Activated CD4-positive, alpha-beta T cell treated with anti-CD3 and anti-CD28 coated beads, Interleukin-2, Interleukin-4, amounts not matched to agents 100 ng/mL and 50 ng/mL, durations not matched to agents 16 hours and 8 hours (primary cell): ENCODE results near the gene PRSS2.
"Not testable (repeated sequence)": the region's sequence is repeated elsewhere in the genome, so short reads cannot be mapped to it uniquely, and the experiment has no call there.

Experiments
- DNase-seq: peaks from one replicate; pipeline ENCODE4 v3.0.0-alpha.2; 2020; ENCODE audit warnings: low spot score

PRSS2 gene

GRCh38 chr7:142770661-142771352, at the start of gene PRSS2:
Gene PRSS2 (plus strand): TSS chr7:142770970. CDS start chr7:142770983, 13 bp downstream.
- DNase-seq, result no peak

GRCh38 chr7:142720986-142721385, 49.8 kb upstream of the PRSS2 start:
- DNase-seq, result no peak

DNA sequence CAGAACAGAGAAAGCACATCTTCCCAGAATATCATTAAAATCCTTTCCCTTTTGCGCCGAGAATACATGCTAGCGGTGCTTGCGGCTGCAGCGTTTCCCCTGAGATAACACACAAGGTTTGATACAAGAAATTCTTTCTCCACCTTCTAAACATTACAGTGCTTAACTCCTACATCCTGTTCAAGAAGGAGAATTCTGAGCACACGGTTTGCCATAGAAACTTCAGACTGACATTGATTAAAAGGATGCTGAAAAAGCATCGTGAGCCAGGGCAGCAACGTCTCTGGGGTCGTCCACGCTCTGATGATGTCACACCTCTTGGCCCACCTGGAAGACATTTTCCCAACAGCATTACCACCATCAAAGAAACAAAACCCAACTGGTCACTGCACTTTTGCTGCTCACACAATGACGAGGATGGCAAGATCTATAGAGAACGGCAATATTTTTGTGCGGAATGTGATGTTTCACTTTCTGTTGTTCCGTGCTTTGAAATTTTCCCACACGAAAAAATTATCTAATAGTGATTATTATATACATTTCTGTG, 48.4 kb upstream of the PRSS2 start:
- DNase-seq, result no peak

DNA sequence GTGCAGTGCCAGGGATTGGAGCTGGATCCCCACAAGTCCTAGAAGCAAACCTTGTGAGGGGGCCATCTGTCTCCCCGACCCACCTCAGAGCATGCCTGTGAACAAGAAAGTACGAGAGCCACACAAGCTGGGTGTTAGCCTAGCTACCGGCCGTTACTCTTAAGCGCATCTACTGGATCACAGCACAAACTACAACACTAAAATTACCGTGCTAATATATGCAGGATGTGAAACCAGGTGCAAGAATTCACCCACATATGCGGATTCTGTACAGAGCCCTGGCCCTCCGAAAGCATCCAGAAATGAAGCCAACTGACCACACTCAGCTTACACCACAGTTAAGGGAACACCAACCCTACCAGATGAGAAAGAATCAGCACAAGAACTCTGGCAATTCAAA, 37.5 kb upstream of the PRSS2 start:
- DNase-seq, result no peak

GRCh38 chr7:142739923-142740492, 30.8 kb upstream of the PRSS2 start:
- DNase-seq, result no peak

DNA sequence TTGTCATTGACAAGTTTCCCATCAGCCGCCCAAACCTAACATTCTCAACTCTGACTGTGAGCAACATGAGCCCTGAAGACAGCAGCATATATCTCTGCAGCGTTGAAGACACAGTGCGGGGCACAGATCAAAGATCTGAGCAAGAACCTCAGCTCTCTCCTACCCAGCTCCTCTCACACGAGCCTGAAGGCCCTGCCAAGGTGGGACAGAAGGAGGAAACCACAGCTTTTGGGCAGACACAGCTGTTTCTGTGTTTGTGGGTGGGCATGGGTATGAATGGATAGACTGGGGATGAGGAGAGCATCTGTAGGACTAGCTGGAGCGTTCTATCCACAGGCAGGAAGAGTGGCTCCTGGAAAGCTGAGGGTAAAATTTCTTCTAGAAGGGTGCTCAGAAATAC, 30.0 kb upstream of the PRSS2 start:
- DNase-seq, result no peak

DNA sequence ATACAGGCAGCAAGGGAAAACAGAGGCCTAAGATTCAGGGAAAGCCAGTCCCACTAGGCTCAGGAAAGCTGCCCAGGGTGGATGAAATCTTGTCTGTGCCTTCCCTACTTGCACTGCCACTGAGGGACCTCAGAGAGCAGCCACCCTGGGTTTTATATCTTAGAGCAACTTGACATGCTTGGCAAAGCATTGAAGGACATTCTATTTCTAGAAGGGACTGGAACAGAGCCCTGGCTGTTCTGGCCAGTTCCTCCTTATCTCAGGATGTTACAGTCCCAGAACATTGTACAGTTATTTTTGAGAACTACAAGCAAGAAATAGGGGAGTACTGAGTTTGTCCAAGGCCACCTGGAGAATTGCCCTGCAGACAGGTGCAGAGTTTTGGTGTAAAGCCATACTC, 28.8 kb upstream of the PRSS2 start:
- not testable (repeated sequence) for DNase-seq

DNA sequence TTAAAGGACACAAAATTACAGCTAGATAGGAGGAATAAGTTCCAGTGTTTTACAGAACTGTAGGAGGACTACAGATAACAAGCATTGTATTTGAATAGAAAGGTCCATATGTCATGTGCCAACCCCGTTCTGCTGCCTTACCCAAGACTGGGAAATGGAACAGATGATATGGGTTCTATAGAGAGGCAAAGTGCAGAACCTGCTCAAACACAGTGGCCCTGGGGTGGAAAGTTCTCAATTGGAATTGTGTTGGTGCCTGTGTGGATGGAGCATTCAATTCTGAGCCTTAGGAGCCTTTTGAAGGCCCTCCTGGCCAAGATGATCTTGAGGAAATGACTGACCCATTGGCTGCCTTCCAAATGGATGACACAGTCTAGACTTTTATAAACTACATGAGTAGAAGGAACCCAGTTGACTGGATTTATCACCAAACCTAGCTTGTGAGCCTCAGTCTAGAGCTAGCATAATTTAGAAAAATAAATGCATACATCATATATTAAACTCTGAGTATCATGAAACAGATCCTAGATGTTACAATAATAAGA, 25.6 kb upstream of the PRSS2 start:
- no peak for DNase-seq

DNA sequence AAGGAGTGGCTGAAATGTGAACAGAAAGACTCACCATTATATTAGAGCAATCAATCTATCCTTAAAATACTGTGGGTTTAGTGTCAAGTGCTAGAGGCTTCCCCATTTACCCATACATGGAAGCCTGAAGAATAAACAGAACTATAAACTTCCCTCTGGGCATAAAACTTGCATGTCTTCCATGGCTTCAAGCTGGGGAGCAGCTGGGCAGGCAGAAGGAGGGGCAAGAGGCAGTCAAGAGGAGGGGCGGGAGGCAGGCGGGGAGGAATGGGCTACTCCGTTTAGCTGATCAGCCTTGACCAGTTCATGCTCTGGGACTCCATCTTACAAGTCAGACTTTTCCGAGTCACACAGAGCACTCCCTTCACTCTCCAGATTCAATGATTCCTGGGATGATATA, 25.0 kb upstream of the PRSS2 start:
- no peak for DNase-seq

GRCh38 chr7:142746264-142746663, 24.5 kb upstream of the PRSS2 start:
- no peak for DNase-seq

GRCh38 chr7:142748410-142748809, 22.4 kb upstream of the PRSS2 start:
- DNase-seq, result not testable (repeated sequence)

DNA sequence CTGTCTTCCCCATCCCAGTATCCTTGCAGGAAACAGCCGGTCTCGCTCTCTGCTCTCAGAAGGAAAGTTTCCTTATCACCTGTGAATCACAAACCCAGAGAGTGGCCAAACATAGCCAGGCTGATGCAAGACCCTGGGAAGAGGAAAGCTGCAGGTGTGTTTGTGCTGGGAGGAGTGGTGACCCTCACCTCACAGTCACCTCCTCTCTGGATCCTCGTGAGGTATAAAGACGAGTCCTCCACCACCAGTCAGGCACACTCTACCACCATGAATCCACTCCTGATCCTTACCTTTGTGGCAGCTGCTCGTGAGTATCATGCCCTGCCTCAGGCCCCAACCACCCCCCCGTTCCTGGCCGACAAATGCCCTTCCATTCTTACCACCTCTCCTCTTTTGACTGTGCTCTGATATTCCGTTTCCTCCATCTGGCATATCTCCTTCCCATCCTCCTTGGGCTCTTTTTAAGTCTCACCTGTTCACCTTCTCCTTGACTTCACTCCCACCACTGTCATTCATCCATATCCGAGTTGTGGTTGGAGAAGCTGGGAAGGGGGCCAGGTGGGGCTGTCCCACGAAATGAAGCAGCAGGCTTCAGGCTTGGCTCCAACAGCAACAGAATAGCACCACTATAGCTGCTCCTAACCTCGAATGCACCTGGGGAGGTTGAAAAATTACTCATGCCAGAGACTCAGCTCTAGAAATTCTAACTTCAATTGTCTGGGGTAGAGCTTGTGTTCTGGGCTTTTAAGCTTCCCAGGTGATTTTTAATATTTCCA, 21.4 kb upstream of the PRSS2 start, which contains the start of gene PRSS1:
PRSS1 (plus strand) TSS at position 255 of the 776 bp plus-strand sequence; CDS start at position 268, 13 bp downstream.
- DNase-seq, result no peak

- DNase-seq, result no peak
Measured at GRCh38 chr7:142750321-142750938, 20.3 kb upstream of the PRSS2 start.

DNA sequence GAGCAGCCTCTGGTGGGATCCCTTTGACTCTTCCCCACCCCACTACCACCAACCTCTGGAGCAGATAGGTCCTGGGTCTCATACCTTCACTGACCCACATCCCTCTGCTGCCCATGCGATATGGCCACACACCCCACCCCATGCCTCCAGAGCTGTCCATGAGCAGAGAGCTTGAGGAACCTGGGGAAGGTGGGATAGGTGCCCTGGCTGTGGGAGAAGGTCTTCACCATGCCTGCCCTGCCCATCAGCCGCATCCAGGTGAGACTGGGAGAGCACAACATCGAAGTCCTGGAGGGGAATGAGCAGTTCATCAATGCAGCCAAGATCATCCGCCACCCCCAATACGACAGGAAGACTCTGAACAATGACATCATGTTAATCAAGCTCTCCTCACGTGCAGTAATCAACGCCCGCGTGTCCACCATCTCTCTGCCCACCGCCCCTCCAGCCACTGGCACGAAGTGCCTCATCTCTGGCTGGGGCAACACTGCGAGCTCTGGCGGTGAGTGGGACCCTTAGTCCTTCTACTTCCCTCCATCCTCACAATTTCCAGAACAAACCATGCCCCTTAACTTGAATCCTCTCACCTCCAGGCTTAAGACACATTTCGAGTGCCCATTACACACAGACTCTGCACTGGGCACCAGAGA, 19.1 kb upstream of the PRSS2 start:
- DNase-seq, result not testable (repeated sequence)

GRCh38 chr7:142752376-142753225, 18.2 kb upstream of the PRSS2 start:
- DNase-seq, result no peak

DNA sequence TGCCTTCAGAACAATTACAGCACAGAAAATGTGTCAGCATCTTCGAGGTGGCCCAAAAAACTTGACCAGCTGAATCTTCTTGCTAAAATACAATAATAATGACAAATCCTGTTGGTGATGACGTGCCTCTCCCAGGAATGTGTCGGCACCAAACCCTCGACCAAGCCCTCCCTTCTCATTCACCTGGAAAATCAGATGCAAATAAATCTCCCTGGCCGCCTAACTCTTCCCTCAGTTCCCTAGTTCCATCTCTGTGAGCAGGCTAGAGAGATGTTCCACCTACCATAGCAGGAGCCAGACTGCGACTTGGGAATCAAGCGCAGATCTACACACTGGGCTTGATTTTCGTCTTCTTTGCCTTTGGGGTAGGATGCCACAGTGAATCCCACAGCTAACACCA, 17.4 kb upstream of the PRSS2 start:
- no peak for DNase-seq

- not testable (repeated sequence) for DNase-seq
Measured at GRCh38 chr7:142753925-142754491, 16.8 kb upstream of the PRSS2 start.

- DNase-seq, result no peak
Measured at GRCh38 chr7:142754681-142755575, 15.8 kb upstream of the PRSS2 start.

DNA sequence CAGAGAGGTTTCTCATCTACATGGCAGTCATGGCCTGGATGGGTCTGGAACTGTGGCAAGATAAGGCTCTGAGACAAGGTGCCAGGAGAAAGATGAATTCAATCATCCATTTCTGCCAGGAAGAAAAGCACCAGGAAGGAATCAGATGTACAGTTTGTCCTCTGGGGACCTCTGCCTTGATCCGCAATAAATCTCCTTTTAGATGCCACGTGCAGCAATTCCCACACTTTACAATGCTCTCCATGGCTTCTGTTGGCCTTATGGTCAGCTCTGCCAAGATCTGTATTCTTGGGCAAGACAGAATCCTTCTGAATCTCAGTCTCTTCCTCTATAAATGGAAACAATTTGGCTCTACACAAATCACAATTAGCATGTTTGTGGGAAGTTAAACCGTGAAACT, 12.5 kb upstream of the PRSS2 start:
- not testable (repeated sequence) for DNase-seq
